ENCODE measurements around the gene MYCBP. TPM values are rescaled to one million over a fixed set of nuclear protein-coding genes. Genes with fewer than 3 reads are reported as not detected.
"Not testable (repeated sequence)": the region's sequence is repeated elsewhere in the genome, so short reads cannot be mapped to it uniquely, and the experiment has no call there.

Gene MYCBP
- total RNA-seq, 2 experiments from 2014 or later: 21.5 to 47.6 TPM

DNA sequence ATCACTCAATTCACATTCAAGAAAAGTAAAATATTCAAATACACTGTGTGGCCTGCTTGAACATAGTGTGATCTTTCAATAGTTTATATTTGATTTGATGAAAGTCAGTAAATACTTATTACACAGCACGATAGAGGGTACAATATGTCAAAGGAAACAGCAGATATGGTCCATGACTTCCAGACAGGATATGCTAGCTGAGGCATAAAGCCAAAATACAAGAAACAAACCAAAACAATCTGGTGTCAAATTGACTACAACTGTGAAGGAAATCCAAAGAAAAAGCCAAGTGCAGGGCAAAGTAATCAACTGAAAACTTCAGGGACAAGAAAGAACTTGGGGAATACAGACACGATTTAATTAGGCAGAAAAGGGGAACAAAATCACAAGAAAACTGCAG is 32.9 kb downstream of the MYCBP start:
- intact Hi-C loops (cut with micrococcal nuclease; ENCODE audit: unreplicated experiment): no loop called here
- H3K36me3 ChIP-seq (ENCODE audit: insufficient read depth, low read length): peaks cover 53% of the 10 kb centered on the region
- no peak for TF ChIP-seq EZH2phosphoT487 (IDR thresholded peaks at IDR 0.05; ENCODE audit: borderline replicate concordance, low read depth, low read length)
- no peak for TF ChIP-seq CTCF (conservative IDR thresholded peaks at IDR 0.05; ENCODE audit: low read length)
- H3K79me2 ChIP-seq (ENCODE audit: insufficient read depth, low read depth, low read length): no peaks in the 10 kb centered on the region
- CTCF ChIA-PET (ENCODE audit: unreplicated experiment): no interaction called here
- POLR2A ChIA-PET: interaction anchor here (1.1 kb wide), 1 partner anchor 16 kb away, joined by 3 read pairs; no protein-coding TSS in a partner anchor
- no peak for DNase-seq (ENCODE audit: low spot score)
- H4K20me1 ChIP-seq (ENCODE audit: insufficient read depth, low read length): no peaks in the 10 kb centered on the region
- no peak overlapping the region for H3K27ac ChIP-seq (ENCODE audit: low read depth, low read length, poor library complexity, severe bottlenecking)
- no peak overlapping the region for H3K4me3 ChIP-seq (ENCODE audit: low read depth, low read length, poor library complexity, severe bottlenecking)
- no peak overlapping the region for H2AFZ ChIP-seq (ENCODE audit: low read length)
- H3K4me1 ChIP-seq (ENCODE audit: insufficient read depth, low read length, poor library complexity, severe bottlenecking): no peaks in the 10 kb centered on the region
- no peak overlapping the region for H3K4me2 ChIP-seq (ENCODE audit: low read length)
- no peaks in the 10 kb centered on the region for H3K9me2 ChIP-seq (ENCODE audit: insufficient read depth, low read length)
- no peaks in the 10 kb centered on the region for H3K9me3 ChIP-seq (ENCODE audit: low read length)
- no TSS peak for BruUV-seq (replicated peaks)

DNA sequence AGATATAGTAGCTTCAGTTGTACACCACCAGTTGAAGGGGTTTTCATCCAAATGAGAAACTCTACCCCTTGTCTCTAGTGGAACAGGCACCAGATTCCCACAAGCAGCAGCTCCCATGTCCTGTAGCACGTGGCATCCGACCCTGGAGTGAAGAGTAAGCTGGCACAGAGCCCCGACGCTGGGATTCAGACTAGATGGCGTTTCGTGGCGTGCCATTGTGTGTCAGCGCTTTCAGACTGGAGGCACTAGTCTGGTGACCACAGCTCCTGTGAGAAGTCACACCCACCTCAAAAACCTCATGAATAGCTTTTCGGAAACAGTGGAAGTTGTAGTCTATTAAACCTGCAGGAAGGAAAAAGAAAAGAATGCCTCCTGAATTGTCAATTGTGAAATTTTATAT is 33.8 kb downstream of the MYCBP start:
- POLR2A ChIA-PET: interaction anchor here (0.6 to 1.1 kb wide), 5 partner anchors 17 to 1267 kb away, joined by 3 to 4 read pairs (median 3); no protein-coding TSS in a partner anchor

GRCh38 chr1:38836316-38836715 is 36.8 kb downstream of the MYCBP start:
- CTCF ChIA-PET (ENCODE audit: unreplicated experiment); H3K27ac ChIP-seq (ENCODE audit: low read depth, low read length, poor library complexity, severe bottlenecking); H2AFZ ChIP-seq (ENCODE audit: low read length); H3K9me2 ChIP-seq (ENCODE audit: insufficient read depth, low read length); H3K4me1 ChIP-seq (ENCODE audit: insufficient read depth, low read length, poor library complexity, severe bottlenecking); H3K79me2 ChIP-seq (ENCODE audit: insufficient read depth, low read depth, low read length); H4K20me1 ChIP-seq (ENCODE audit: insufficient read depth, low read length); H3K9me3 ChIP-seq (ENCODE audit: low read length); DNase-seq (ENCODE audit: low spot score); POLR2A ChIA-PET; H3K4me3 ChIP-seq (ENCODE audit: low read depth, low read length, poor library complexity, severe bottlenecking); BruUV-seq (replicated peaks); H3K4me2 ChIP-seq (ENCODE audit: low read length): not testable (repeated sequence)
- H3K36me3 ChIP-seq (ENCODE audit: insufficient read depth, low read length): peaks cover 27% of the 10 kb centered on the region
- intact Hi-C loops (cut with micrococcal nuclease; ENCODE audit: unreplicated experiment): loop anchor here (5.0 to 10.0 kb wide), 2 partner anchors 229 to 802 kb away; no protein-coding TSS in a partner anchor

More for the DNA sequence above, 33.8 kb downstream of the MYCBP start:
- H3K9me3 ChIP-seq (ENCODE audit: low read length): no peaks in the 10 kb centered on the region
- H3K27ac ChIP-seq (ENCODE audit: low read depth, low read length, poor library complexity, severe bottlenecking): no peak overlapping the region
- no TSS peak for BruUV-seq (replicated peaks)
- H3K4me2 ChIP-seq (ENCODE audit: low read length): no peak overlapping the region
- TF ChIP-seq CTCF (conservative IDR thresholded peaks at IDR 0.05; ENCODE audit: low read length) (no peak), EZH2phosphoT487 (IDR thresholded peaks at IDR 0.05; ENCODE audit: borderline replicate concordance, low read depth, low read length) (no peak)
- peaks cover 44% of the 10 kb centered on the region for H3K36me3 ChIP-seq (ENCODE audit: insufficient read depth, low read length)
- H3K4me1 ChIP-seq (ENCODE audit: insufficient read depth, low read length, poor library complexity, severe bottlenecking): no peaks in the 10 kb centered on the region
- no peaks in the 10 kb centered on the region for H3K9me2 ChIP-seq (ENCODE audit: insufficient read depth, low read length)
- no peaks in the 10 kb centered on the region for H3K79me2 ChIP-seq (ENCODE audit: insufficient read depth, low read depth, low read length)
- CTCF ChIA-PET (ENCODE audit: unreplicated experiment): no interaction called here
- no peaks in the 10 kb centered on the region for H4K20me1 ChIP-seq (ENCODE audit: insufficient read depth, low read length)
- no peak overlapping the region for H2AFZ ChIP-seq (ENCODE audit: low read length)
- no peak for DNase-seq (ENCODE audit: low spot score)
- intact Hi-C loops (cut with micrococcal nuclease; ENCODE audit: unreplicated experiment): loop anchor here (5.0 to 10.0 kb wide), 2 partner anchors 232 to 805 kb away; no protein-coding TSS in a partner anchor
- no peak overlapping the region for H3K4me3 ChIP-seq (ENCODE audit: low read depth, low read length, poor library complexity, severe bottlenecking)

All from OCI-LY7 (cell line).